GM19438 (cell line): Measurements from ENCODE around the gene CAPN13.

ENCODE experiments used
- ATAC-seq: cut with Tn5 transposase; IDR thresholded peaks from one replicate; pipeline ENCODE4 v1.9.1; 2021; ENCODE audit warnings: low read depth; ENCODE audit not compliant: unreplicated experiment

CAPN13 gene

GRCh38 chr2:30789670-30790210, 17.5 kb downstream of the CAPN13 start:
- no peak for ATAC-seq

GRCh38 chr2:30786923-30787685, 20.1 kb downstream of the CAPN13 start:
- ATAC-seq: no peak

- no peak for ATAC-seq
Measured at GRCh38 chr2:30784682-30785081, 22.6 kb downstream of the CAPN13 start.

GRCh38 chr2:30781961-30782533, 25.2 kb downstream of the CAPN13 start:
- ATAC-seq: no peak

- ATAC-seq: no peak
Measured at GRCh38 chr2:30781451-30781850, 25.8 kb downstream of the CAPN13 start.

- ATAC-seq: no peak
Measured at GRCh38 chr2:30780776-30781330, 26.4 kb downstream of the CAPN13 start.

- ATAC-seq: no peak
Measured at GRCh38 chr2:30778611-30779010, 28.6 kb downstream of the CAPN13 start.

- no peak for ATAC-seq
Measured at GRCh38 chr2:30777661-30778505, 29.4 kb downstream of the CAPN13 start.

GRCh38 chr2:30776831-30777635, 30.2 kb downstream of the CAPN13 start:
- ATAC-seq: no peak

- ATAC-seq: no peak
Measured at GRCh38 chr2:30775833-30776232, 31.4 kb downstream of the CAPN13 start.

GRCh38 chr2:30772021-30772705, 35.1 kb downstream of the CAPN13 start:
- no peak for ATAC-seq

- no peak for ATAC-seq
Measured at GRCh38 chr2:30770816-30771576, 36.2 kb downstream of the CAPN13 start.

- ATAC-seq: no peak
Measured at GRCh38 chr2:30769891-30770462, 37.3 kb downstream of the CAPN13 start.

- ATAC-seq: no peak
Measured at GRCh38 chr2:30769481-30769780, 37.8 kb downstream of the CAPN13 start.

GRCh38 chr2:30768708-30769480, 38.4 kb downstream of the CAPN13 start:
- ATAC-seq: no peak

GRCh38 chr2:30768036-30768686, 39.1 kb downstream of the CAPN13 start:
- ATAC-seq: no peak

- no peak for ATAC-seq
Measured at GRCh38 chr2:30766666-30767065, 40.6 kb downstream of the CAPN13 start.
